GM18517 (cell line): ENCODE measurements around the gene ECI1.
"Not testable (repeated sequence)": the region's sequence is repeated elsewhere in the genome, so short reads cannot be mapped to it uniquely, and the experiment has no call there.

Source experiments
- ATAC-seq: cut with Tn5 transposase; IDR thresholded peaks from one replicate; pipeline ENCODE4 v1.9.1; 2021; ENCODE audit warnings: mild to moderate bottlenecking, moderate library complexity; ENCODE audit not compliant: unreplicated experiment

The ECI1 gene

DNA sequence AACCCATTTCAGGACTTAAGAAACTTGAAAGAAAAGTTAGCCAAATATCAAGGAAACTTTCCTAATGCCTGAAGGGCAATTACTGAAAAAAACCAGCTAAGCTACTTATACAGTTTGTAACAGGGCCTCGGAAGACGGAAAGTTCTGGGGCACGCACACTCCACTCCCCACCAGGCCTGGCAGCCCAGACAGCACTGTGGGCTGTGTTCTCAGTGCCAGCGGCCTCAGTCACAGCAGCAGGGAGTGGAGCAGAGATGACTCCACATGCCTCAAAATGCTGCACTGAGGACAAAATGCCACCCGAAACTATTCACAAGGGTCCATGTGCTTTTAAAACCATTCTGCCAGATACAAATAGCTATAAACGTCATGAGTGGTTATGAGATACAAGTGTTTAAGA is 6.3 kb upstream of the ECI1 start:
- ATAC-seq: no peak

GRCh38 chr16:2256531-2257140 is 5.2 kb upstream of the ECI1 start:
- no peak for ATAC-seq

DNA sequence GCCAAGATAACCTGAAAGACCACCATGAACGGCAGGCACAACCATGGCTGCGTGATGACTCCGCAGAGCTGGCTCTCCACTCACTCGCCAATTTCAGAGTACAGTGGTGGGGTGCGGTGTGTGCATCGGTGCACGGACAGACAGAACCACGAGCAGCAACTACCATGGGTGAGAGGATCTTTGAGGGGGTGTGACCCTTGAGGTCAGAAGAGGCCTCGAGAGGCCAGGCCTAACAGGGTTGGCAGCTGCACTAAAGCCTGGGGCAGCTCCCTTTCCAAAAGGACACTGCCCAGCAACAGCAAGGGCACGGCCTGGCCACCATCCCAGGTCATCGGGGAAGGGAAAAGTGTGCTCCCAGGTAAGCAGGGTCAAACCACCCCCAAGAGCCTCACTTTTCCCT is 1.9 kb upstream of the ECI1 start:
- ATAC-seq: no peak

DNA sequence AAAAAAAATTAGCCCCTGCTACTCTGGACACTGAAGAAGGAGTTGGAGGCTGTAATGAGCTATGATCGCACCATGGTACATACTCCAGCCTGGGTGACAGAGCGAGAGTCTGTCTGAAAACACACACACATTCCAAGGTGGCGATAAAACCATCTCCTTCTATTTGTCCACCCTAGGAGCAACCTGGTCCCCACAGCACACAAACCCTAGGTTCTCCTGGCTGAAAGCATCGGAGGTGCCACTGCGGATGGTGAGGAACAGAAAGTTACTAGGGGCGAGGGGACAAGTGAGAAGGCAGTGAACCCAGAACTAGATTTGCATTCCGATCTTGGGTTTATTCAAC is 1.4 kb upstream of the ECI1 start:
- no peak for ATAC-seq

DNA sequence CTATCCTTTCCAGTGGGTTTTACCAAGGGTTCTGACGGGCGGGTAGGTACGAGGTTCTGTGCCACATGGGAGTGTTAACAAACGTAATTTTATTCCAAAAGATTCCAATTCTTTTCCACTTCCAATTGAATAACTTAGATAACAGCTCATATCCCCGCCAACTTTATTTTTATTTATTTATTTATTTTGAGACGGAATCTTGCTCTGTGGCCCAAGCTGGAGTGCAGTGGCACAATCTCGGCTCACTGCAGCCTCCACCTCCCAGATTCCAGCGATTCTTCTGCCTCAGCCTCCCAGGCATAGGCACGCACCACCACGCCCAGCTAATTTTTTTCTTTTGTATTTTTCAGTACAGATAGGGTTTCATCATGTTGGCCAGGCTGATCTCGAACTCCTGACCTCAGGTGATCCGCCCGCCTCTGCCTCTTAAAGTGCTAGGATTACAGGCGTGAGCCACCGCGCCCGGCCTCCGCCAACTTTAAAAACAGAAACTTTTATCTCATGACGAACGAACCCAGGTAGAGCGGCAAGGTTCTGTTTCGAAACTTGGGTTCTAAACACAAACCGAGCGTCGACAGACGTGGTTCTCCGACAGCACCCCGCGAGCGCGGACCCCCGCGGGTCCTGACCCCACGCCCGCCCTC is 613 bp downstream of the ECI1 start:
- no peak for ATAC-seq

DNA sequence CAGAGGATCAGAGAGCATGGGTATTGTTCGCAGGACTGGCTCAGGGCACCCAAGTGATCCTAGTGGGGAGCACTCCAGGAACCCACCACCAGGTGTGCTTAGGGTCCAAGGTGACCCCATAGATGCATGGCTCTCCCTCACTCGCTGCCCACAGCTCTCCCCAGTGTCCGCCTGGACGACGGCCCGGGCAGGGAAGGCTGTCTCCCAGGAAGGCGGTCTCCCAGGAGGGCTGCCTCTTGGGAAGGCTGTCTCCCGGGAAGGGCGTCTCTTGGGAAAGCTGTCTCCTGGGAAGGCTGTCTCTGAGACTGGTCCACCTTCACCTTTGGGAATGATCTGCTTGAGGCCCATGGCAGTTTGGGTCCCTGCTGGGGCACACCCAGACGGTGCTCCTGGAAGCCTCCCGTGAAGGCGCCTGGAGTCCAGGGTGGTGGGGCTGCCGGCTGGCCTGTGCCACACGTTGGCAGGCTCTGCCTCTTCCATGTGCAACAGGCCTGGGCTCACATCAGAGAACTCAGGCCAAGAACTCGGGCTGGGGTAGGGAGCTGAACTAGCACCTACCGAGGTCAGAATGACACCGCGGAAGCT is 5.0 kb downstream of the ECI1 start:
- ATAC-seq: no peak

DNA sequence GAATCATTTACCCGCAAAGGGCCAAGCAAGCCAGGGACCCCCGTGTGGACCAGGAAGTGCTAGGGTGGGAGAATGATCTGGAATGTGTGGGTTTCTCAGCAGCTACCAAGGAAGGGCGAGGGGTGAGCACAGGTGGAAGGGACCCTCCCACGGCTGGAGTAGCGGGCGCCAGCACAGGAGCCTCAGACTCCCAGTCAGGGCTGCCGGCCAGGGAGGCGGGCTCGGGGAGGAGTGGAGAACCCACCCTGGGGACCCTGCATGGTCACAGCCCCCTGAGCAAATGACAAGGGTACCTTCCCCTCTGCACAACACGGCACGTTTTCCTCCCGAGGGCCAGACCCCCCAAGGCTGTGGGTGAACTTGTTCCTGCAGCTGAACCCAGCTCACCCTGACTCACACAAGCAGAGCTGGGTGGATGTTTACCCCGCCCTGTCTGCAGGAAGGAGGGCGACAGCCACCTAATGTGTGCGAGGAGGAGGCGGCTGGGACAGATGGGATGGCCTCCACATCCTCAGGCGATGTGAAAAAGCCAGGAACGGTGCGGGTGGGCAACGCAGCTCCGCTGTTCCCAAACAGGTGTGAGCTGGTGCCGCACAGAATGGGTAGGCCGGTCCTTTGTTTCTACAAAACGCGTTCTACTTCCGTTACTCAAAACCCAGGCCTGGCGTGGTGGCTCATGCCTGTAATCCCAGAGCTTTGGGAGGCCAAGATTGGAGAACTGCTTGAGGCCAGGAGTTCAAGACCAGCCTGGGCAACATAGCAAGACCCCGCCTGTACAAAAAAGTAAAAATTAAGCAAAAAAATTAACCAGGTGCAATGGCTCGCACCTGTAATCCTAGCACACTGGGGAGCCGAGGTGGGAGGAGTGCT is 6.2 kb downstream of the ECI1 start:
- no peak for ATAC-seq

DNA sequence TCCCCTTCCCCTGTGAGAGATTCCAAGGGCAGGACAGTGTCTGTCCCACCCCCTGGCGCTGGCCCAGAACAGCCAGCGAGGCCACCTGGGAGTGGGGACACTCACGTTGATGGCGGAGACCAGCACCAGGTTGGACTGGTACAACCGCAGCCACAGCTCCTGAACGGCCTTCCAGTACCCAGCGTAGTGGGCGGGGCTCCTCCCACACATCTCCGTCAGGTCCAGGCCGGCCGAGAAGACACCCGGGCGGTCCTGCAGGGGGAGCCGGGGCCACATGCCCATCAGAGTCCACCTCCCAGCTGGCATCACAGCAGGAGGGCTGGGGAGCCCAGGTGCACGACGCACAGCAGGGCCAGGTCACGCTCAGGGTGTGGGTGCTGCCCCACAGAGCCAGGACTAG is 7.1 kb downstream of the ECI1 start:
- no peak for ATAC-seq

- ATAC-seq: no peak
Measured at GRCh38 chr16:2243781-2244180, 7.6 kb downstream of the ECI1 start.

- ATAC-seq: no peak
Measured at GRCh38 chr16:2243031-2243528, 8.3 kb downstream of the ECI1 start.

GRCh38 chr16:2242598-2242997 is 8.8 kb downstream of the ECI1 start:
- ATAC-seq: no peak

GRCh38 chr16:2240331-2240730 is 11.1 kb downstream of the ECI1 start:
- not testable (repeated sequence) for ATAC-seq

GRCh38 chr16:2238838-2239675 is 12.3 kb downstream of the ECI1 start:
- no peak for ATAC-seq

DNA sequence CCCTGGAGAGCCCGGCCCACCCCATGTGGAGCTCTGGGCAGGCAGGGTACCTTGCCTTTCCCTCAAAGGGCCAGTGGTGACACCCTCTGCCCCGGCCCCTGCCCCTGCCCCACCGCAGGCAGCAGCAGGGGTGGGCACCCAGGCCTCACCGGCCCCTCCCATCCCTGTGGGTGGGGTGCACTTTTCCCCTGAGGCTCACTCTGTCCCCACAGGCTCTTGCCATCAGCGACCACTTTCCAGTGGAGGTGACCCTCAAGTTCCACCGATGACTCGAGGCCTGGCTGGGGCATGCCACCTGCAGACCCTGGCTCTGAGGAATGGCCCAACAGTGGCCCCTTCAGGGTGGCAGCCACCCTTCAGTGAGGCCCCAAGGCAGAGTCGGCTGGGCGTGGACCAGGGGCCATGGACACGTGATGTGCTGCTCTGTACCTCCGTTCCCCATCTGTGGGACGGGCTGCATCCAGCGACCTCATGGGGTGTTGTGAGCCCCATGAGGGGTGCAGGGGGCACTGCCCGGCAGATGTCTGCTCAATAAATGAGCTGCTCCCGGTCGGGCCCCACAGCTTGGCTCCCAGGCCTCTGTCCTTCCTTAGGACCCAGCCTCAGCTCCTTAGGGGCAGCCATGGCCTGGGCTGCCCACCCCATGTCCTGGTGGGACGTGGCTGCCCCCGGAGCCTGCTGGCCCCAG is 13.1 kb downstream of the ECI1 start:
- no peak for ATAC-seq

DNA sequence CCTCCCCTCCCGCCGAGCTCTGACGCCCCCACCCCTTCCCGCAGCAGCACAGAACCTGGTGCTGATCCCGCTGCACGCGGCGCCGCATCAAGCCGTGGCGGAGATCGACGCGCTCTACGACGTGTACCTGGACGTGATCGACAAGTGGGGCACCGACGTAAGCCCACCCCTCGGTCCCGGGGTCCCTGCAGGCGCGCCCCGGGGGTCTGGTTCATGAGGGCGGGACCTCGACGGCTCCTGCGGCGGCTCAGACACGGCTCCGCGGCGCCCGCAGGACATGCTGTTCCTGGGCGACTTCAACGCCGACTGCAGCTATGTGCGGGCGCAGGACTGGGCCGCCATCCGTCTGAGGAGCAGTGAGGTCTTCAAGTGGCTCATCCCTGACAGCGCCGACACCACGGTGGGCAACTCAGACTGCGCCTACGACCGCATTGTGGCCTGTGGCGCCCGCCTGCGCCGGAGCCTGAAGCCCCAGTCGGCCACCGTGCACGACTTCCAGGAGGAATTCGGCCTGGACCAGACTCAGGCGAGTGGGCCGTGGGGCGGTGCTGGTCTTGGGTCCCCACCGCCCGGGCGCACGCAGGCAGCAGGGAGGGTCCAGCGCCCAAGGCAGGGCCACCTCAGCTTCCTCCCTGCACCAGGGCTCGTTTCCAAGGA is 13.8 kb downstream of the ECI1 start:
- ATAC-seq: no peak

DNA sequence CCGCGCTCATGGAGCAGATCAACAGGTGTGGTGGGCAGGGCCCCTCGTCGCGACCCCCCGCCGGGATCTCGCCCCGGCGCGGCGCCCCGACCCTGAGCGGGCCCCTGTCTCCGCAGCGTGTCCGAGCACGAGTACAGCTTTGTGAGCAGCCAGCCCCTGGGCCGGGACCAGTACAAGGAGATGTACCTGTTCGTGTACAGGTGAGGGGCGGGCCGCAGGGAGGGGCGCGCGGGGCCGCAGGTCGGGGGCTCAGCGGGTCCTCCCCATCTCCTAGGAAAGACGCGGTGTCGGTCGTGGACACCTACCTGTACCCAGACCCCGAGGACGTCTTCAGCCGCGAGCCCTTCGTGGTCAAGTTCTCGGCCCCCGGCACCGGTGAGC is 14.3 kb downstream of the ECI1 start:
- ATAC-seq: no peak

DNA sequence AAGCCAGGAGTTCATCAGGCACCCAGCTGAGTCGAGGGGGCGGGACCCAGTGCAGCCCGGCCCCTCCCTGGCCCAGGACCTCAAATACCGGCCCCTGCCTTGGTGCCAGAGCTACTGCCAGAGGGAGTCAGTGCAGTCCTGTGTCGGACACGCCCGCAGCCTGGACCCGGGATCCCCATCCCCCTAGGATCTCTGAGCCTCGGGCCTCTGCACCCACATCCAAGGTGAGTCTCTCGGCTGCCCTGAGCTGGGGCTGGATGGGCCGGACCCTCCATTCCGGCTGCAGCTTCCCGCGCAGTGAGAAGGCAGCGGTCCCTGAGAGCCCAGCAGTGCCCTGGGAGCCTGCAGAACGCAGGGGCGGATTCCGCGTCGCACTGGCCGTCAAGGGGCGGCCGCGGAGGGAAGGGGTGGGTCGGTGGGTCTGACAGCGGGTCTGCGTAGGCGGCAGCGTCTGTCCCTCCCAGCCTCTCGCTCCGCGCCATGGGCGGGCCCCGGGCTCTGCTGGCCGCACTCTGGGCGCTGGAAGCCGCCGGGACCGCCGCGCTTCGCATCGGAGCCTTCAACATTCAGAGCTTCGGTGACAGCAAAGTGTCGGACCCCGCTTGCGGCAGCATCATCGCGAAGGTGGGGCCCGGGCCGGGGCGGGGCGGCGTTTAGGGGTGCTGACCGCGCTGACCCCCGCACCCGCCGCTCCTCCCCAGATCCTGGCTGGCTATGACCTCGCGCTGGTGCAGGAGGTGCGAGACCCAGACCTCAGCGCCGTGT is 14.9 kb downstream of the ECI1 start, which contains the start of gene DNASE1L2:
DNASE1L2 (plus strand) TSS at position 108 of the 765 bp plus-strand sequence; CDS start at position 481, 373 bp downstream.
- no peak for ATAC-seq

DNA sequence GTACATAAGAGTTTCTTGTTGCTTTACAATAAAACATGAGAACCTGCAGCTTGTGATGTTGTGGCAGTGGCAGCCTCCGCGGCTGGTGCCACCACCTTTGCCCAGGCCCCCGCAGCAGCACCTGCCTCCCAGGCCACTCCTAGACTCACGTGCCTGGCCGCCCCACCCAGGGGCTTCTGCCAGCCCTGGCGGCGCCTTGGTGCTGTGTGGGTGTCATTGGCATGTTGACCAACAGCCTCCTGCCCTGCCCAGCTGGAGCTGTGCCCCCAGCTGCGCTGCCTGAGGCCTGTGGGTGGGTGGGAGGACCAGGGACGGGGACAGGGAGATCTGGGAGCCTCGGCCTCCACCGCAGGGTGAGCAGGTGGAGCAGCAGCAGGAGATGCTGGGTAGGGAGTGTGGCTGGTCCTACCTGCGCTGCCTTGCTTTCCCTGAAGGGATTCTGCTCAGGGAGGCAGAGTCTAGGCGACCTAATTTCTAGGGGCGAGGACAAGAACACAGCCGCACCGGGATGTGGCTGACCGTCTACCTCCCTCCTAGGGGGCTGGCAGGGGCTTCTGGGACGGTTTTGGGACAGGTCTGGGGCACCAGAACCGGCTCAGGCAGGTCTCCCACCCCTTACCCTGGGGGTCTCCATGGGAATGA is 15.6 kb downstream of the ECI1 start:
- ATAC-seq: no peak
